GM19324 (cell line): ENCODE results near the gene RABGEF1.
"Not testable (repeated sequence)": the region's sequence is repeated elsewhere in the genome, so short reads cannot be mapped to it uniquely, and the experiment has no call there.

Experiments used
- ATAC-seq: cut with Tn5 transposase; IDR thresholded peaks from one replicate; pipeline ENCODE4 v1.9.1; 2021; ENCODE audit warnings: mild to moderate bottlenecking, moderate library complexity; ENCODE audit not compliant: unreplicated experiment, low FRiP score

RABGEF1 gene

GRCh38 chr7:66740302-66740979 is at the start of gene RABGEF1:
Gene RABGEF1, plus strand, starts transcription at chr7:66740733. Its CDS starts 31,167 bp downstream, at chr7:66771900.
- ATAC-seq, result peak; percentile 91

DNA sequence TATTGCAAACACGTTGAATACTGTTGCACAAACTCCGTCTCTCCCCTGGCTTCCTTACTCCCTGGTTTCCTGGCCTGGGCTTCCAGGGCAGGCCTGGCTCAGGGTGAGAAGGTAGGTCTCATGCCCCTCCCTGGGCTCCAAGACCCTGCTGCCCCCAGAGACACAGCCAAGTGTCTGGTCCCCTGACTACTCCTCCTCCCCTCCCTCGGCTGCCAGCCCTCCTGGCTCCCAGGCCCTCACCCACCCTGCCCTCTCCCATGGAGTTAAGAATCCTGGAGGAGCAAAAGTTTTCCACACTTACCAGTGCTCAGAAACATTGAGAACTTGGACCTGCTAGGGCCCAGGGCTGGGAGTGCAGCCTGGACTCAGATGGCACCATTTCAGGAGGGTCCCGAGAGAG is 47.2 kb upstream of the RABGEF1 start:
- no peak for ATAC-seq

DNA sequence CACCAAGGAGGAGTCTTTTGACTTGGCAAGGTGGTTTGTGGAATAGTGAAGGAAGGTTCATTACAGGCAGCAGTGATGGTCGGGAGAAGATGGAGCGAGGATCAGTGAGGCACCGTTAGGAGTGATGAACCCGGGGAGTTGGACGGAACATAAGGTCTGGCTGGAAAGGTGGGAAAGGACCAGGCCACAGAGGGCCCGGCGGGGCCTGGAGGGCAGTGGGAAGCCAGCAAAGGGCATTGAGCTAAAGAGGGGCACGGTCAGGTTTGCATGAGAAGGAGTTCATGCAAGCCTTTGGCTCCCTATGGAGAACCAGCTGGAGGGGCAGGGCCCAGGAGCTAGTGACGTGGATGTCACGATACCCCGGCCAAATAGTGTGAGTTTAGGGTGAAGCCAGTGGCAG is 46.2 kb upstream of the RABGEF1 start:
- ATAC-seq, result no peak

GRCh38 chr7:66695417-66695816 is 45.1 kb upstream of the RABGEF1 start:
- not testable (repeated sequence) for ATAC-seq

- ATAC-seq, result not testable (repeated sequence)
Measured at GRCh38 chr7:66696134-66696533, 44.4 kb upstream of the RABGEF1 start.

- ATAC-seq, result no peak
Measured at GRCh38 chr7:66696774-66697191, 43.8 kb upstream of the RABGEF1 start.

GRCh38 chr7:66697449-66698438 is 42.8 kb upstream of the RABGEF1 start:
- ATAC-seq, result no peak

GRCh38 chr7:66698652-66699205 is 41.8 kb upstream of the RABGEF1 start:
- no peak for ATAC-seq

DNA sequence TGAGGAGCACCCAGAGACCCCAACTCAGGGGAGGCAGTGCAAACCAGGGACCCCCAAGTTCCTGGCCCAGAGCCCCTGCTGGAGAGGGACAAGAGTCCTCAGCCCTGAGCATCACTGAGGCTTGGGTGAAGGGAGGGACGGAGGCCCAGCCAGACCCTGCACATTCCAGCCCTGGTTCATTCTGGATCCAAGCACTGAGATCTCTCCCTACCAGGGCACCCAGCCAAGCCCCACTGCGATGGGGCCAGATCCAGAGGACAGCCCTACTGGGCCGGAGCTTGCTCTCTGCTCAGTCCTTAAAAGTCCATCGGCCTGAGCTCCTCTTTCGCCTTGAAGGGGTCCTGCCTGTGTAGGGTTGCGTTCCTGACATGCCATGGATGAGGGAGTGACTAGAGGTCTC is 40.5 kb upstream of the RABGEF1 start:
- ATAC-seq, result no peak

- no peak for ATAC-seq
Measured at GRCh38 chr7:66700633-66701131, 39.9 kb upstream of the RABGEF1 start.

DNA sequence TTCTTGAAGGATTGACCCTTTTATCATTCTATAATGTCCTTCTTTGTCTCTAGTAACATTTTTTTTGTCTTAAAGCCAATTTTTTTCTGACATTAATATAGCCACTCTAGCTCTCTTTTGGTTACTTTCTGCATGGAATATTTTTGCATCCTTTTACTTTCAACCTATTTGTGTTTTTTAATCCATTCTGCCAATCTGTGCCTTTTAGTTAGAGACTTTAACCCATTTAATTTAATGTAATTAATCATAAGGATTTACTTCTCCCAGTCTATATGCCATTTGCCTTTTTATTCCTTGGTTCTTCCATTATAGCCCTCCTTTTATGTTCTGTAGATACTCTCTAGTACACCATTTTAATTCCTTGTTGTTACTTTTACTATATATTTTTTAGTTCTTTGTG is 32.7 kb upstream of the RABGEF1 start:
- ATAC-seq, result no peak

DNA sequence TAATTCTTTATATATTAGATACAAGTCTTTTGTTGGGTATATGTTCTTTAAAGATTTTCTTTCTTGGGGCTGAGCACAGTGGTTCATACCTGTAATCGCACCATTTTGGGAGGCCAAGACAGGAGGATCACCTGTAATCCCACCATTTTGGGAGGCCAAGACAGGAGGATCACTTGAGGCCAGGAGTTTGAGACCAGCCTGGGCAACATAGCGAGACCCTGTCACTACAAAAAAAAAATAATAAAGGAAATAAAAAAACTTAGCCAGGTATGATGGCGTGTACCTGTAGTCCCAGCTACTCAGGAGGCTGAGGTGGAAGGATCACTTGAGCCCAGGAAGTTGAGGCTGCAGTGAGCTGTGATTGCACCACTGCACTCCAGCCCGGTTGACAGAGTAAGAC is 29.8 kb upstream of the RABGEF1 start:
- ATAC-seq, result not testable (repeated sequence)

GRCh38 chr7:66713687-66714086 is 26.8 kb upstream of the RABGEF1 start:
- ATAC-seq, result no peak

- ATAC-seq, result not testable (repeated sequence)
Measured at GRCh38 chr7:66716634-66717033, 23.9 kb upstream of the RABGEF1 start.

GRCh38 chr7:66720561-66720960 is 20.0 kb upstream of the RABGEF1 start:
- ATAC-seq, result no peak

DNA sequence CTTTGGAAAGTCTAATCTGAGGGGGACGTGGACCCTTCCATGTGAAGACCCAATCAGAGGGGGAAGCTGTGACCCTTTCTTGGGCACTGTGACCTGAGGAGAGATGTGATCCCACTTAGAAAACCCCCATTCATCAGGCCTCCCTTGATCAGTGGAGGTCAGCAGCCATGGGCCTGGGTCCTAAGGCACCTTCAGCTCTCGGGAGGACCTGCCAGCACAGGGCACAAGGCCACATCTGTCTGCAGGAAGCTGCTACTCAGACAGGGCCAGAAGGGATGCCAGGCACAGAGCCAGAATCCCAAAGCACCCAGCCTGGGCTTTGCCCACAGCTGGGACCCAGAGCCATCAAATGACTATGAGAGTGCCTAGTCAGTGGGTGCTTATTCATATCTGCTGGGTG is 14.7 kb upstream of the RABGEF1 start:
- no peak for ATAC-seq

DNA sequence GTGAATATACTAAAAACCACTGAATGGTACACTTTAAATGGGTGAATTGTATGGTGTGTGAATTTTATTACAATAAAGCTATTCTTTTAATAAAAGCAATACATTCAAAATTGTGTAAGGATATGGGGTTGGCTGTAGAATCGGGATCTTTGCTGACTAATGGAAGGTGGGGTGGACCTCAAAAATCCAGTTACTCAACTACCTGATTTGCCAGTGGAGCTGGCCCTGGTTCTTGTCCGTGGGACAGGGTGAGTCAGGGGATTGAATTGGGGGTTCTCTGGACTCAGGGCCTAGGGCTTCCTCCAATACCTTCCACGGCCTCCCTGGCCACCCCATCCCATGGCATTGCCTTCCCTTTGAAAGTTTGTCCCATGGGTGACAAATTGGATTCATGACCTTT is 13.5 kb upstream of the RABGEF1 start:
- ATAC-seq, result no peak

DNA sequence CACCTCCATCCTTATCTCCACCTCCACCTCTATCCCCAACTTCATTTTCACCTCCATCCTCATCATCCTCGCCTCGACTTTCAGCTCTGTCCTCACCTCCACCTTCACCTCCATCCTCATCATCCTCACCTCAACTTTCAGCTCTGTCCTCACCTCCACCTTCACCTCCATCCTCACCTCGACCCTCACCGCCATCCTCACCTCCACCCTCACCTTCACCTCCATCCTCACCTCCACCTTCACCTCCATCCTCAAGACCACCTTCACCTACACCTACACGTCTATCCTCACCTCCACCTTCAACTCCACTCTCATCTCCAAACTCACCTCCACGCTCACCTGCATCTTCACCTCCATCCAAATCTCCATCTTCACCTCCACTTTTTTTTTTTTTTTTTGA is 12.0 kb upstream of the RABGEF1 start:
- ATAC-seq, result no peak

DNA sequence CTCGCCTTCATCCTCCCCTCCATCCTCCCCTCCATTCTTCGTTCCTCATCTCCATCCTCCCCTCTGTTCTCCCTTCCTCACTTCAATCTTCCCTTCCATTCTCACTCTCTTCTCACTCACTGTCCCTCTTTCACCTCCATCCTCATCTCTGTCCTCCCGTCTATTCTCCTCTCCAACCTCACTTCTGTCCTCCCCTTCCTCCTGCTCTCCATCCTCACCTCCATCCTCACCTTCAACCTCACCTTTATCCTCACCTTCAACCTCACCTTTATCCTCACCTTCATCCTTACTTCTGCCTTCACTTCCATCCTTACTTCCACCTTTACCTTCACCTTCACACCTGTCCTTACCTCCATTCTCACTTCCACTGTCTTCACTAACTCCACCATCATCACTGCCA is 11.3 kb upstream of the RABGEF1 start:
- no peak for ATAC-seq

DNA sequence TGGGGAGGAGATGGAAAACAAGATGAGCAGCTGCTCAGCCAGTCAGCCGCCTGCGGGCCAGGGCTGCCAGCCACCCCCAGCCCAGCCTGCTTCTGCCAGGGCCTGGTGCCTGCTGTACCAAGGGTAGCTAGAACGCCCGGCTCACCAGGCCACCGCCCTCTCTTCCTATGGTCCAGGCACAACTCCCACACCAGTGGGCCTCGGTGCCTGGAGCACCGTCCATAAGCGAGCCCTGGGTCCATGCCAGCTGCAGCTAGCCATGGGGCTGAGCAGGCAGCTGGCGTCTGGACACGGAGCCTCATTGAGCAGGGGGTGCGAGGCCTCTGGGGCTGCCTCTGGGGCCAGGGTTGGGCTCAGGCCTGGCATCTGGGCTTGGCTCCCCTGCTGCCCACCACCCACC is 8.5 kb upstream of the RABGEF1 start:
- ATAC-seq, result peak; percentile 5

GRCh38 chr7:66732439-66732838 is 8.1 kb upstream of the RABGEF1 start:
- ATAC-seq, result peak; percentile 49
